Natural killer cell (primary cell): ENCODE measurements around the gene OR2A2. TPM values are rescaled to one million over a fixed set of nuclear protein-coding genes. Genes with fewer than 3 reads are reported as not detected.

ENCODE experiments used
- ATAC-seq, 3 donors: fragments of 150-1000 bp in 2 of 3; fragments of 200-7000 bp in 1 of 3; cut with Tn5 transposase; 1 replicate in 1 of 3; 2 replicates in 2 of 3; pipeline ENCODE4 v1.10.0; 2021; ENCODE audit warnings: mild to moderate bottlenecking in 2 of 3, moderate library complexity in 2 of 3
- DNase-seq, 2 donors: peaks; one replicate each; pipeline versions ENCODE4 v3.0.0 to v3.0.0-alpha.2; 2013 to 2021; ENCODE audit warnings: mixed read lengths in 1 of 2
- H3K27ac ChIP-seq: one replicate; pipeline ENCODE4 v1.5.1; 2013; ENCODE audit warnings: mild to moderate bottlenecking, low read length
- H3K27me3 ChIP-seq: one replicate; pipeline ENCODE4 v1.6.1; 2013; ENCODE audit warnings: low read length; ENCODE audit not compliant: control insufficient read depth, insufficient read depth
- H3K36me3 ChIP-seq: one replicate; pipeline ENCODE4 v1.6.1; 2013; ENCODE audit warnings: low read length; ENCODE audit not compliant: control insufficient read depth, insufficient read depth
- H3K4me1 ChIP-seq: one replicate; pipeline ENCODE4 v1.6.1; 2013; ENCODE audit warnings: low read length; ENCODE audit not compliant: control insufficient read depth, insufficient read depth
- H3K4me3 ChIP-seq: one replicate; pipeline ENCODE4 v1.5.1; 2013; ENCODE audit warnings: low read length
- H3K9me3 ChIP-seq: one replicate; pipeline ENCODE4 v1.6.1; 2013; ENCODE audit warnings: low read length; ENCODE audit not compliant: control insufficient read depth, insufficient read depth
- H3K27ac Mint-ChIP-seq, 2 donors: one replicate each; pipeline ENCODE4 v1.8.0; 2022; ENCODE audit warnings: mild to moderate bottlenecking in 2 of 2, mixed read lengths in 2 of 2, moderate library complexity in 1 of 2
- H3K27me3 Mint-ChIP-seq, 2 donors: one replicate each; pipeline ENCODE4 v1.8.0; 2022; ENCODE audit warnings: low read depth in 2 of 2, mixed read lengths in 2 of 2
- H3K36me3 Mint-ChIP-seq: one replicate; pipeline ENCODE4 v1.8.0; 2022; ENCODE audit warnings: mixed read lengths
- H3K4me1 Mint-ChIP-seq, 2 donors: one replicate each; pipeline ENCODE4 v1.8.0; 2022; ENCODE audit warnings: mixed read lengths in 2 of 2
- H3K4me3 Mint-ChIP-seq: one replicate; pipeline ENCODE4 v1.8.0; 2022; ENCODE audit warnings: mild to moderate bottlenecking, moderate library complexity, mixed read lengths
- H3K9me3 Mint-ChIP-seq, 2 donors: one replicate each; pipeline ENCODE4 v1.8.0; 2022; ENCODE audit warnings: mixed read lengths in 2 of 2
- CTCF ChIP-seq: fragments of 200-600 bp; IDR thresholded peaks from one replicate; pipeline ENCODE4 v1.8.0; 2022; ENCODE audit warnings: antibody characterized with exemption
- WGBS: methylation state at CpG from one replicate; pipeline ENCODE4 v1.1.7; 2013; ENCODE audit warnings: missing lambda C conversion rate; ENCODE audit not compliant: insufficient coverage; 5-methylcytosine and 5-hydroxymethylcytosine counted together
- intact Hi-C: fragments of 100-400 bp; cut with micrococcal nuclease; formaldehyde crosslinking; loops from one replicate; pipeline ENCODE4 v1.14.2; 2022
- total RNA-seq, 4 donors: library from RNA; stranded (reverse); fragments of 120-200 nt in 1 of 4; gene quantifications; one replicate each; pipeline versions ENCODE4 v1.2.3 to v1.2.4, GENCODE V29; 2013 to 2022

Gene OR2A2
- total RNA-seq, 3 donors from 2014 or later (not counting 1 experiment from before 2014, with no cell fraction given): not detected

GRCh38 chr7:144132262-144132661, 22.9 kb downstream of the OR2A2 start:
- Mint-ChIP-seq H3K36me3 (no peaks in the 10 kb centered on the region), H3K4me1 (no peaks in the 10 kb centered on the region), H3K9me3 (no peaks in the 10 kb centered on the region), H3K27ac (no peak overlapping the region), H3K4me3 (no peak overlapping the region), H3K27me3 (no peaks in the 10 kb centered on the region)
- 83% methylated on average over 3 of the region's 3 CpGs for WGBS
- TF ChIP-seq CTCF: no peak
- H3K27me3 ChIP-seq: no peaks in the 10 kb centered on the region
- H3K4me3 ChIP-seq: no peak overlapping the region
- no peaks in the 10 kb centered on the region for H3K4me1 ChIP-seq
- DNase-seq (no peak), ATAC-seq (no peak)
- intact Hi-C loops: no loop called here
- no peak overlapping the region for H3K27ac ChIP-seq
- H3K9me3 ChIP-seq: no peaks in the 10 kb centered on the region
- H3K36me3 ChIP-seq: no peaks in the 10 kb centered on the region

DNA sequence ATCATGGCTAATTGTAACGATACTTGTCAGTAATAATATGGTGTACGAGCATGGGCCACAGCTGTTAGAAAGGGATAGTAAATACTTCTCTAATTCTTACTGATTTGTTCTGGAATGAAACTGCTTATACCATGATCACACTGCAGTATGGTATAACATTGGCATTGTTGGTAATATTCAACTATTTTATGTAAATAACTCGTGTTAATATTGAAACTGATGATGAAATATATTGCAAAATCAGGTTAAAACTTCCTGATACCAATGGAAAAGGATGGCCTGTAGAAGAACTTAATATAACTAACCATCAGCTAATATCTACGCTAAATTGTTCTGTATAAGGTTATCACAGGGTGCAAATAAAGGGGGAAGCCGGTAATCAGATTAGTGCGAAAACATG, 23.9 kb downstream of the OR2A2 start:
- DNase-seq (no peak), ATAC-seq (no peak)
- no peaks in the 10 kb centered on the region for H3K36me3 Mint-ChIP-seq
- TF ChIP-seq CTCF: no peak
- Histone ChIP-seq H3K27ac (no peak overlapping the region), H3K4me1 (no peaks in the 10 kb centered on the region), H3K27me3 (no peaks in the 10 kb centered on the region), H3K9me3 (no peaks in the 10 kb centered on the region), H3K4me3 (no peak overlapping the region), H3K36me3 (no peaks in the 10 kb centered on the region)
- no peaks in the 10 kb centered on the region for H3K27me3 Mint-ChIP-seq
- 0% methylated on average over 1 of the region's 6 CpGs for WGBS
- no peak overlapping the region for H3K4me3 Mint-ChIP-seq
- H3K9me3 Mint-ChIP-seq: no peaks in the 10 kb centered on the region
- intact Hi-C loops: no loop called here
- H3K4me1 Mint-ChIP-seq: no peaks in the 10 kb centered on the region
- no peak overlapping the region for H3K27ac Mint-ChIP-seq

DNA sequence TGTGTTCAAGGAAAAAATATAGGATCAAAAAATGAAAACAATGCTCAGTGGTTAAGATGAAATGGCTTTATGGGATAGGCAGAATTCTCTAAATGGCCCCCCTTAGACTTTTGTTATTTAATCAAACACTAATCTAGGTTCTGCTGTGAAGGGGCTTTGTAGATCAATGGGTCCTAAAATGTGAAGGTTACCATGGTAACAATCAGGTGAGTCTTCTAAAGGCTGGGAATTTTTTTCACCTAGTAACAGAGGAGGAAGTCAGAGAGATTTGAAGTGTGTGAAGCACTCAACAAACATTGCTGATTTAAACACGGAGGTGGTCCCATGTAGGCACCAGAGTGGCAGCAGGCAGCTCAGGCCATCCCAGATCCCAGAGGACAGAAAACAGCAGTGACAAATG, 24.7 kb downstream of the OR2A2 start:
- intact Hi-C loops: no loop called here
- H3K27ac Mint-ChIP-seq: no peak overlapping the region
- DNase-seq: no peak
- Histone ChIP-seq H3K27me3 (no peaks in the 10 kb centered on the region), H3K36me3 (no peaks in the 10 kb centered on the region), H3K27ac (no peak overlapping the region), H3K4me1 (no peaks in the 10 kb centered on the region), H3K4me3 (no peak overlapping the region), H3K9me3 (no peaks in the 10 kb centered on the region)
- 83% methylated on average over 1 of the region's 1 CpG for WGBS
- TF ChIP-seq CTCF: no peak
- H3K9me3 Mint-ChIP-seq: no peaks in the 10 kb centered on the region
- no peaks in the 10 kb centered on the region for H3K4me1 Mint-ChIP-seq
- H3K36me3 Mint-ChIP-seq: no peaks in the 10 kb centered on the region
- H3K27me3 Mint-ChIP-seq: no peaks in the 10 kb centered on the region
- ATAC-seq: no peak
- H3K4me3 Mint-ChIP-seq: no peak overlapping the region

DNA sequence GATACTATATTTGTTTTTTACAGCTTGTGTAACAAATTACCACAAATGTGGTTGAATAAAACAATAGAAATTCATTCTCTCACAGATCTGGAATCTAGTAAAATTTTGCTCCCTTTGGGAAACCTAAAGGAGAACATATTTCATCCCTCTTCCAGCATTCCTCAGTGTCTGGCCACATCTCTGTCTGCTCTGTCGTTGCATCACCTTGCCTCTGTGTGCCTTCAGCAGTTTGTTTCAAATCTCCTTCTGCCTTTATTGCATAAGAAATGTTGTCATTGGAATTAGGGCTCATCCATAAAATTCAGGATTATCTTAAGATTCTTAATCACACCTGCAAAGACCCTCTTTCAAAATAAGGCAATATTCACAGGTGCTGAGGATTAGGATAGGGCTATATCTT, 28.1 kb downstream of the OR2A2 start:
- ATAC-seq: no peak
- H3K27me3 Mint-ChIP-seq: peaks cover 0 to 6% of the 10 kb centered on the region in 2 donors

More for the DNA sequence above, 28.1 kb downstream of the OR2A2 start:
- H3K27ac ChIP-seq: no peak overlapping the region
- H3K36me3 Mint-ChIP-seq: no peaks in the 10 kb centered on the region
- no peaks in the 10 kb centered on the region for H3K27me3 ChIP-seq
- no peaks in the 10 kb centered on the region for H3K9me3 Mint-ChIP-seq
- no peak overlapping the region for H3K4me3 ChIP-seq
- no peaks in the 10 kb centered on the region for H3K36me3 ChIP-seq
- 67% methylated on average over 1 of the region's 1 CpG for WGBS
- H3K27ac Mint-ChIP-seq: no peak overlapping the region
- no peak for TF ChIP-seq CTCF
- no peaks in the 10 kb centered on the region for H3K9me3 ChIP-seq
- DNase-seq: no peak
- H3K4me1 Mint-ChIP-seq: no peaks in the 10 kb centered on the region
- intact Hi-C loops: no loop called here
- H3K4me3 Mint-ChIP-seq: no peak overlapping the region
- no peaks in the 10 kb centered on the region for H3K4me1 ChIP-seq
